Left lung (tissue), 14 donors: ENCODE data around the gene ST14. TPM values are rescaled to one million over a fixed set of nuclear protein-coding genes. Genes with fewer than 3 reads are reported as not detected.

ENCODE experiments used
- ATAC-seq: fragments of 200-7000 bp; cut with Tn5 transposase; one replicate; pipeline ENCODE4 v1.9.1; 2020; ENCODE audit warnings: moderate library complexity
- DNase-seq, 4 donors: peaks; one replicate each; pipeline ENCODE4 v3.0.0-alpha.2; 2013 to 2020
- H3K27ac ChIP-seq, 2 donors: fragments of 200-600 bp; sonication (generic) in 1 of 2; one replicate each; pipeline versions ENCODE4 v1.5.0 to v1.8.0; 2020 to 2021
- H3K27me3 ChIP-seq, 2 donors: fragments of 200-600 bp; sonication (generic) in 1 of 2; one replicate each; pipeline versions ENCODE4 v1.5.0 to v1.8.0; 2020 to 2021
- H3K36me3 ChIP-seq, 2 donors: fragments of 200-600 bp; sonication (generic) in 1 of 2; one replicate each; pipeline versions ENCODE4 v1.5.0 to v1.8.0; 2020 to 2021
- H3K4me1 ChIP-seq, 2 donors: fragments of 200-600 bp; one replicate each; pipeline ENCODE4 v1.8.0; 2021
- H3K4me3 ChIP-seq, 2 donors: fragments of 200-600 bp; sonication (generic) in 1 of 2; one replicate each; pipeline versions ENCODE4 v1.5.0 to v1.8.0; 2020 to 2021; ENCODE audit warnings: mild to moderate bottlenecking in 1 of 2
- H3K9me3 ChIP-seq, 2 donors: fragments of 200-600 bp; sonication (generic) in 1 of 2; one replicate each; pipeline versions ENCODE4 v1.5.0 to v1.8.0; 2020 to 2021
- intact Hi-C, 2 donors: fragments of 100-400 bp; cut with DNase I; formaldehyde crosslinking; loops; one replicate each; pipeline versions ENCODE4 v1.11.2 to v1.14.2; 2022
- long read RNA-seq, 12 donors: library from polyadenylated mRNA in 2 of 12; unstranded in 2 of 12; transcript quantifications; one replicate each; pipeline ENCODE4 v2.0.0 and lab custom pipeline, GENCODE V29; 2019 to 2026
- polyA plus RNA-seq, 6 donors: library from polyadenylated mRNA; unstranded; fragments of 120-200 nt; gene quantifications; one replicate each; pipeline ENCODE4 v1.2.1, GENCODE V29; 2013; ENCODE audit not compliant: insufficient read length in 6 of 6
- total RNA-seq, 2 donors: library from RNA; stranded (reverse); fragmentation: NEBNext Ultra II Directional; extraction: Animal tissue kit (Norgen Biotek cat#: 25700); gene quantifications; one replicate each; pipeline ENCODE4 v1.2.1, GENCODE V29; 2021
- TF ChIP-seq, protein P1 (sequence below), 2 donors: fragments of 200-600 bp; sonication (generic) in 1 of 2; IDR thresholded peaks; one replicate each; pipeline versions ENCODE4 v1.5.0 to v1.8.0; 2021; ENCODE audit warnings: antibody characterized with exemption in 2 of 2
- donor health status: DM: no; HTN: yes; CAD: no.
- donor health status: DM: no; HTN: no; CAD: no.

ST14 gene
- 100 to 1,000 TPM in 1 of 2 donors, 10 to 100 TPM in 1; 80.6 to 107 TPM for total RNA-seq
- 10 to 100 TPM; 30.6 to 41.3 (median 34.4) TPM for polyA plus RNA-seq
- long read RNA-seq, donor 1, transcript ST14-201 (19 exons, 3,539 nt) = major isoform, 5 of 22 reads
- long read RNA-seq, donor 1, partial matches to known transcripts = 17 of 22 reads
- long read RNA-seq, donor 1, other reads (novel, unspliced or antisense) = 0 of 22 reads
- long read RNA-seq, donor 2, transcript ST14-201 (19 exons, 3,539 nt) = major isoform, 7 of 46 reads
- long read RNA-seq, donor 2, partial matches to known transcripts = 39 of 46 reads
- long read RNA-seq, donor 2, other reads (novel, unspliced or antisense) = 0 of 46 reads
- long read RNA-seq, donor 3, transcript ST14-201 (19 exons, 3,539 nt) = major isoform, 9 of 9 reads
- long read RNA-seq, donor 3, partial matches to known transcripts = 0 of 9 reads
- long read RNA-seq, donor 3, other reads (novel, unspliced or antisense) = 0 of 9 reads
- long read RNA-seq, donor 4, partial matches to known transcripts = 6 of 7 reads
- long read RNA-seq, donor 4, other reads (novel, unspliced or antisense) = 1 of 7 reads
- long read RNA-seq, donor 5, transcript ST14-201 (19 exons, 3,539 nt) = major isoform, 12 of 43 reads
- long read RNA-seq, donor 5, partial matches to known transcripts = 31 of 43 reads
- long read RNA-seq, donor 5, other reads (novel, unspliced or antisense) = 0 of 43 reads
- long read RNA-seq, donor 6, transcript ST14-201 (19 exons, 3,539 nt) = major isoform, 5 of 11 reads
- long read RNA-seq, donor 6, partial matches to known transcripts = 5 of 11 reads
- long read RNA-seq, donor 6, other reads (novel, unspliced or antisense) = 0 of 11 reads
- long read RNA-seq, donor 7, partial matches to known transcripts = 6 of 9 reads
- long read RNA-seq, donor 7, other reads (novel, unspliced or antisense) = 0 of 9 reads
- long read RNA-seq, donor 8, transcript ST14-201 (19 exons, 3,539 nt) = major isoform, 6 of 17 reads
- long read RNA-seq, donor 8, partial matches to known transcripts = 11 of 17 reads
- long read RNA-seq, donor 8, other reads (novel, unspliced or antisense) = 0 of 17 reads
- long read RNA-seq, donor 9 = 0 reads
- long read RNA-seq, donor 10, transcript ST14-201 (19 exons, 3,539 nt) = major isoform, 9 of 24 reads
- long read RNA-seq, donor 10, partial matches to known transcripts = 11 of 24 reads
- long read RNA-seq, donor 10, other reads (novel, unspliced or antisense) = 4 of 24 reads
- long read RNA-seq, donor 11, partial matches to known transcripts = 0 of 1 reads
- long read RNA-seq, donor 11, other reads (novel, unspliced or antisense) = 0 of 1 reads
- long read RNA-seq, donor 12, transcript ST14-201 (19 exons, 3,539 nt) = major isoform, 6 of 24 reads
- long read RNA-seq, donor 12, partial matches to known transcripts = 18 of 24 reads
- long read RNA-seq, donor 12, other reads (novel, unspliced or antisense) = 0 of 24 reads

DNA sequence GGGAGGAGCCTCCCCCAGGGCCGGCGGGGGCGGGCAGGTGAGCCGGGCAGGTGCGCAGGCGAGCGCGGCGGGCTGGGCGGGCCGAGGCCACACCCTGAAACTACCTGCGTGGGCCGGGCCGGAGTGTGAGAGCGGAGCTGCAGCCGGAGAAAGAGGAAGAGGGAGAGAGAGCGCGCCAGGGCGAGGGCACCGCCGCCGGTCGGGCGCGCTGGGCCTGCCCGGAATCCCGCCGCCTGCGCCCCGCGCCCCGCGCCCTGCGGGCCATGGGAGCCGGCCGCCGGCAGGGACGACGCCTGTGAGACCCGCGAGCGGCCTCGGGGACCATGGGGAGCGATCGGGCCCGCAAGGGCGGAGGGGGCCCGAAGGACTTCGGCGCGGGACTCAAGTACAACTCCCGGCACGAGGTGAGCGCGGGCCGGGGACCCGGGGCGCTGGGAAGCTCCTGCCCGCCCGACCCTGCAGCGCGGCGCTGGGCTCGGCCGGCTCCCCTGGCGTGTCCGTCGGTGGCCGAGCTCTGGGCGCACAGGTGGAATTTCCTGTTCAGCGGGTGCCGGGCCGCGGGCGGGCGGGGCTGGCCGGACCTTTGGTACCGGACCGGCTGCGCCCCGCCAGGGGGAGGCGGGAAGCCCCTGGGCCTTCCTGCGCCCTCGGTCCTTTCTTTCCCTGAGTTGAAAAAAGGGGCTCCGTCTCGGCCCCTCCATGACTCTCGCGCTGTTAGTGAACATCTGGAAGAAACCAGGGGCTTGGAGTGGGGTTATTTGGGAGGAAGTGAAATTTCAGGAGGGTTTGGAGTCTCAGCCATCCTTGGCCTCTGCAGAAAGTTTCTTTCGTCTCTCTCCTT, at the start of gene ST14:
TSS of gene ST14 (plus strand) at position 126 of the 841 bp plus-strand sequence. CDS start at position 324, 198 bp downstream.
- peaks cover 5 to 53% of the 10 kb centered on the region in 2 donors for H3K27me3 ChIP-seq
- intact Hi-C loops = no loop called here
- peak in 2 of 4 donors; percentile 82 to 93 for DNase-seq
- peak within 1 kb of the TSS; percentile 43 to 60 for H3K4me3 ChIP-seq
- TF ChIP-seq, protein P1, sequence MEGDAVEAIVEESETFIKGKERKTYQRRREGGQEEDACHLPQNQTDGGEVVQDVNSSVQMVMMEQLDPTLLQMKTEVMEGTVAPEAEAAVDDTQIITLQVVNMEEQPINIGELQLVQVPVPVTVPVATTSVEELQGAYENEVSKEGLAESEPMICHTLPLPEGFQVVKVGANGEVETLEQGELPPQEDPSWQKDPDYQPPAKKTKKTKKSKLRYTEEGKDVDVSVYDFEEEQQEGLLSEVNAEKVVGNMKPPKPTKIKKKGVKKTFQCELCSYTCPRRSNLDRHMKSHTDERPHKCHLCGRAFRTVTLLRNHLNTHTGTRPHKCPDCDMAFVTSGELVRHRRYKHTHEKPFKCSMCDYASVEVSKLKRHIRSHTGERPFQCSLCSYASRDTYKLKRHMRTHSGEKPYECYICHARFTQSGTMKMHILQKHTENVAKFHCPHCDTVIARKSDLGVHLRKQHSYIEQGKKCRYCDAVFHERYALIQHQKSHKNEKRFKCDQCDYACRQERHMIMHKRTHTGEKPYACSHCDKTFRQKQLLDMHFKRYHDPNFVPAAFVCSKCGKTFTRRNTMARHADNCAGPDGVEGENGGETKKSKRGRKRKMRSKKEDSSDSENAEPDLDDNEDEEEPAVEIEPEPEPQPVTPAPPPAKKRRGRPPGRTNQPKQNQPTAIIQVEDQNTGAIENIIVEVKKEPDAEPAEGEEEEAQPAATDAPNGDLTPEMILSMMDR (IDR thresholded peaks at IDR 0.05) = no peak
- no peaks in the 10 kb centered on the region for H3K9me3 ChIP-seq
- H3K4me1 ChIP-seq = peaks cover 19 to 66% of the 10 kb centered on the region in 2 donors
- H3K27ac ChIP-seq = peak within 1 kb of the TSS; percentile 59 to 75
- peak; percentile 86 for ATAC-seq
- no peaks in the 10 kb centered on the region for H3K36me3 ChIP-seq

DNA sequence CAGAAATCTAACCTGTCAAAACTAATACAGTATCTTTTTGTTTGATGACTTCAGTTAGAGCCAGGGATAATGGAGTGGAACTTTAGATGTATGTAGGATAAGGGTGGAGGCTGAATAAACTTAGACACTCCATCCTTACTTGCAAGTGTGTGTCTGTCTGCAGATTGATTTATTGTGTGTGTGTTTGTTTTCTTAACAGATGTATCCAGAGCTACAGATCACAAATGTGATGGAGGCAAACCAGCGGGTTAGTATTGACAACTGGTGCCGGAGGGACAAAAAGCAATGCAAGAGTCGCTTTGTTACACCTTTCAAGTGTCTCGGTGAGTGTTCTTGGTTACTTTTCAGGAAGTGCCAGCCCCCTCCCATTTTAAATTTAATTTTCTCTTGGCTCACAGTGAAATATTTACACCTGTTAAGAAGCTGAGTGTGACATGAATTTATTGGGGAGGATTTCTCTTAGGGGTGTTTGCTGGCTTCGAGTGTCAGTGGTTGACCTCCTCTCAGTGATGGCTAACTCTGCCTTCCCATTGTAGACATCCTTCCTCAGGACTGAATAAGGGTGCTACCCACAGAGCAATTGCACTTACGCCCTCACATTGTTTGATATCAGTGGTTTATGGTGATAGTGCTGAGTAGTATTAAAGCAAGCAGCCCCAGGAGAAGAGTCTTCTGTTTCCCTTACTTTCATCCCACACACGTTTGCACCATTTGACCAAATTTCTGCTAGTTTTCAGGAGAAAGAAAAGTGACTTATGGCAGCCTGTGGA, 49.1 kb upstream of the ST14 start:
- TF ChIP-seq, protein P1 (IDR thresholded peaks at IDR 0.05) = no peak
- Histone ChIP-seq H3K9me3 (no peaks in the 10 kb centered on the region), H3K4me3 (no peak overlapping the region), H3K36me3 (peaks cover 0 to 40% of the 10 kb centered on the region in 2 donors), H3K27ac (no peak overlapping the region), H3K27me3 (no peaks in the 10 kb centered on the region), H3K4me1 (peaks cover 0 to 24% of the 10 kb centered on the region in 2 donors)
- intact Hi-C loops = no loop called here
- DNase-seq = no peak
- ATAC-seq = no peak

DNA sequence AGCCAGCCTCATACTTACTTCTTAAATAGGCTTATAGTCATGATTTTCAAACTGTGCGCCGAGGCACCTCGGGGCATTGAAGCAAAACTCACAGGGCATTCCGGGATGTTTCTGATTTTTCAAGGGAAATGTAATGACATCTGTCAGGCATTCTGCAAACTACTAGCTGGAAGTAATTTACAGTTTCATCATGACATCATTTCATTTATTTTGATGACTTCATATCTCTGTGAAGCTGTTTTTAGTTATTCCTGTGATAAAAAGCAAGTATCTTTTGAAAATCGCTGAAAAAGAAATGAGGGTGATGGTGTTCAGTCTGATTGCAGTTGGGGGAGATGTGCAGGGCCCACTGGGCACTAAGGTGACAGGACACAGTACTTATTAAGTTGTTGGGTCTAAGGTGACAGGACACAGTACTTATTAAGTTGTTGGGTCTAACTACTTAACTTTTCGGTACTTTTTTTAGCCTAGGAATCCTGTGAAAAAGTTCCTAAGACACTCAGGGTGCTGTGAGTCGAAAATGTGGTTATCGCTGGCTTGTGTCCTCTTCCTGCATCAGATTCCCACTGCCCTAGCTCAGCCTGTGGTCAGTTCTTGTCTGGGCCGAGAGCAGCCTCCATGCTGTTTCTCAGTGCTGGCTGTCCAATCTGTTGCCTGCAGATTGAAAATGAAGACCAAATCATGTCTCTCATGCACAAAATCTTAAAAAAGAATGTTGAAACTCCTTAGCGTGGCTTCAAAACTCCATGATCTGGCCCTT, 47.3 kb upstream of the ST14 start:
- intact Hi-C loops = no loop called here

More for the DNA sequence above, 47.3 kb upstream of the ST14 start:
- TF ChIP-seq, protein P1 (IDR thresholded peaks at IDR 0.05) = no peak
- ATAC-seq (no peak), DNase-seq (no peak)
- no peak overlapping the region for H3K27ac ChIP-seq
- peaks cover 0 to 40% of the 10 kb centered on the region in 2 donors for H3K36me3 ChIP-seq
- H3K9me3 ChIP-seq = no peaks in the 10 kb centered on the region
- no peaks in the 10 kb centered on the region for H3K27me3 ChIP-seq
- H3K4me1 ChIP-seq = peaks cover 0 to 14% of the 10 kb centered on the region in 2 donors
- no peak overlapping the region for H3K4me3 ChIP-seq
